Stimulated activated CD4-positive, alpha-beta T cell treated with anti-CD3 and anti-CD28 coated beads, Interleukin-4, amount 100 ng/mL, for 1 hour (primary cell): ENCODE results near the gene BLOC1S6.

ENCODE experiments used
- DNase-seq: peaks from one replicate; pipeline ENCODE4 v3.0.0-alpha.2; 2020

The BLOC1S6 gene

GRCh38 chr15:45588219-45588875 lies 1.2 kb downstream of the BLOC1S6 start:
- no peak for DNase-seq

GRCh38 chr15:45589256-45589655 lies 2.1 kb downstream of the BLOC1S6 start:
- no peak for DNase-seq

DNA sequence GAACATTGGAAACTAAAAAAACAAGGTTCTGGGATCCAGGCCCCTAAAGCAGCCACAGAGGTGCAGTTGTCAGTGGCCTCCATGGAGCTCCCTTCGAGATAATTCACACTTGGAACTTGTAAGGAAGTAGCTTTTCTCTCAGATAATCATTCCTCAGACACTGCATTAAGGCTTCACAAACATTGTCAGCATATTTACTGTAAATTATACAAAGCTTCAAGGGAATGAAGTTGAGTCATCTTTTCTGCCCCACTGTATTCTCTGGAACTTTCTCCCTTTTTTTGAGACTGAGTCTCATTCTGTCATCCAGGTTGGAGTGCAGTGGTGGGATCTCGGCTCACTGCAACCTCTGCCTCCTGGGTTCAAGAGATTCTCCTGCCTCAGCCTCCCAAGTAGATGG lies 7.1 kb downstream of the BLOC1S6 start:
- DNase-seq: no peak

GRCh38 chr15:45594835-45595530 lies 7.8 kb downstream of the BLOC1S6 start:
- DNase-seq: no peak

DNA sequence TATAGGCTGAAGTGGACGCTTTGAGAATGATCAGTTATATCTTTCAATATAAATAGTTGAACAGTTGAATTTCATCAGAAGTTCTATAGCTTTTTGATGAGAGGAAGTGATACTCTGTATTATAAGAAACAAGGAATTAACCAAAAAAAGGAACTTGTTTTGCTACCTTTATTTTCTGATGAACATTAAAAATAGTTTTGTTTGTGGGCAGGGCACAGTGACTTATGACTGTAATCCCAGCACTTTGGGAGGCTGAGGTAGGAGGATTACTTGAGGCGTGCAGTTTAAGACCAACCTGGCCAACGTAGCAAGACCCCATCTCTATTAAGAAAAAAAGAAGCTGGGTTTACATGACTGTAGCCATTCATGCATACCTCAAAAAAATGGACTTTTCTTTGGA lies 16.7 kb downstream of the BLOC1S6 start:
- no peak for DNase-seq

GRCh38 chr15:45604326-45604725 lies 17.1 kb downstream of the BLOC1S6 start:
- no peak for DNase-seq

DNA sequence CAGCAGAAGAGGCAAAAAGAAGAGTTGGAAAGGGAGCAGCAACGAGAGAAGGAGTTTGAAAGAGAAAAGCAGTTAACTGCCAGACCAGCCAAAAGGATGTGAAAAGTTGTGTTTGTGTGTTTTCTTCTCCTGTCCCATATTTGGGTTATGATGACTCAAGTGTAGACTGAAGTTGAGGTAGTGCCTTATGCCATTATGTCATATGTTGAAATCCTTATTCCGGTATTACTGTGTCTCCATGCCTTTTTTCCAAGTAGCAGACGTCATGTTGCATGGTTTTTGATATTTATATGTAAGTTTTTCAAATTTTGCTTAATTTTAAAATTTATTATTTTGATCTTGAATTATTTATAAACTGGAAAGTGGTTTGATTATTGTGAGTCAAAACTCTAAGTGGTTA lies 19.2 kb downstream of the BLOC1S6 start:
- DNase-seq: no peak

- no peak for DNase-seq
These were observed 19.7 kb downstream of the BLOC1S6 start for GRCh38 chr15:45606841-45607240.

- no peak for DNase-seq
These were observed 24.1 kb downstream of the BLOC1S6 start for GRCh38 chr15:45611305-45611704.

- no peak for DNase-seq
These were observed 25.7 kb downstream of the BLOC1S6 start for GRCh38 chr15:45612790-45613415.

- DNase-seq: no peak
These were observed 29.7 kb downstream of the BLOC1S6 start for GRCh38 chr15:45616901-45617323.

- DNase-seq: no peak
These were observed 31.6 kb downstream of the BLOC1S6 start for GRCh38 chr15:45618813-45619212.

DNA sequence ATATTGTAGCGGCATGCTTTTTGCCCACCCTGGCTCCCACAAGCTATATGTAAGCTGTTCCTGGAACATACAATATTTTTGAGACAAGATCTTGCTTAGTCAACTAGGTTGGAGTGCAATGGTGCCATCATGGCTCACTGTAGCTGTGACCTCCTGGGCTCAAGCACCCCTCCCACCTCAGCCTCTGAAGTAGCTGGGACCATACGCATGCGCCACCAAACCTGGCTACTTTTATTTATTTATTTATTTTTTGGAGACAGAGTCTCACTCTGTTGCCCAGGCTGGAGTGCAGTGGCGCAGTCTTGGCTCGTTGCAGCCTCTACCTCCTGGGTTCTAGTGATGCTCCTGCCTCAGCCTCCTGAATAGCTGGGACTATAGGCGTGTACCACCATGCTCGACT lies 41.0 kb downstream of the BLOC1S6 start:
- no peak for DNase-seq

DNA sequence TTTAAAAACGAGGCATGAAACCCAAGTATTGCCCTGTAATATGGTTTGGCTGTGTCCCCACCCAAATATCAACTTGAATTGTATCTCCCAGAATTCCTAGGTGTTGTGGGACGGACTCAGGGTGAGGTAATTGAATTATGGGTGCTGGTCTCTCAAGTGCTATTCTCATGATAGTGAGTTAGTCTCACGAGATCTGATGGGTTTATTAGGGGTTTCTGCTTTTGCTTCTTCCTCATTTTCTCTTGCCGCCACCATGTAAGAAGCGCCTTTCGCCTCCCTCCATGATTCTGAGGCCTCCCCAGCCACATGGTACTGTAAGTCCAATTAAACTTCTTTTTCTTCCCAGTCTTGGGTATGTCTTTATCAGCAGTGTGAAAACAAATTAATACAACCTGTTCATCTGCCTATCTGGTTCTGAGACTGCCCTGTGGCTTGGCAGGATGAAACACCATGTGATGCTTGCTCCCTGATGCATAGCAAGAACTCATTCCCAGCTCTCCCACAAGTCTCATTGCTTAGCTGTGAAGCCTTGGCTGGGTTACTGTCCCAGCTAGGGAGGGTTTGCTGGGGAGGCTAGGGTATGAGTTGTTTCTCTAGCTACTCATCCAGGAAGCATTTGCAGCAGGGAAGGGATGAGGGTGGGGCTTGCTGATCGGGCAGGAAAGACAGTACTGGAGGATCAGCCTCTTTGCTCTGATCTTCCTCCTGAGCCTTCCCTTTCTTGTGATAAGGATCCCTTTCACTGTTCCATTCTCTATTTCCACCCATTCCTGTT lies 43.9 kb downstream of the BLOC1S6 start:
- no peak for DNase-seq

DNA sequence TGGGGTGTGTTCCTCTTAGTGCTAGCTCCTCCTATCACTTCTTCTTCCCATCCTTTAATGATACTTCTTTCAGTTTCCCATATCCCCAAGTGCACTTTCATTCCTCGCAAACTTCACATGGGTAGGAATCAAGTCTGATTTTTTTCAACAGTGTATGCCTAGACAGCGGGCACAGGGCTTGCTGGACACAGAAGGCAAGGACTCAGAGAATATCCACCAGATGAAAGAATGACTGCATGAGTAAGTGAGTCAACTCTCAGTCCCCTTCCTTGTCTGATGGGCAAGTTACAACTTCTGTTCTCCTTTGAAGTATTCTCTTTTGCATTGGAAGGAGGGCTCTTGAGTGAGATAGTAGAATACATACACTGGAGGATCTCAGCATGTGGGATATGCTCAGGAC lies 44.6 kb downstream of the BLOC1S6 start:
- no peak for DNase-seq

- DNase-seq: peak; percentile 68
These were observed 47.4 kb downstream of the BLOC1S6 start, which contains the start of gene SQOR for GRCh38 chr15:45634432-45635190. Gene SQOR, plus strand, starts transcription at chr15:45635029. Its CDS starts 23,895 bp downstream, at chr15:45658924.

DNA sequence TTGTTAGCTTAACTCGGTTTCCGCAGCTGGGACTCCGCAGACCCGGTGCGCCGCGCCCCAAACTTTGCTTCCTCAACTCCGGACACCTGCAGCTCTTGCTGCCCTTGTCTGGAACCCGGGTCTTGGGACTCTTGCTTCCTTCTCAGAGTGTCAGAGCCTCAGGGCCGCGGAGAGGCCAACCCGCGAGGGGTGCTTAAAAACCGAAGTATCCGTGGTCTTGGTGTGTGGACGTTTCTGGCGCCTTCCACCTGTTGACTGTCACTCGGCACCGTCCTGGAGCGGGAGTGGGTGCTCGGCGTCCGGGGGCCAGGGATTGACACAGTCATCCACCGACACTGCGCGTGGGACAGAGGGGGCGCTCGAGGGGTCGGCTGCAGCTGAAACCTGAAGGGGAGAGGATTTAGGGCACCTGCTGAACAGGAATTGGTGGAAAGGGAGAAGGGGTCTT lies 48.0 kb downstream of the BLOC1S6 start:
- peak; percentile 67 for DNase-seq

GRCh38 chr15:45635763-45636292 lies 48.6 kb downstream of the BLOC1S6 start:
- no peak for DNase-seq

DNA sequence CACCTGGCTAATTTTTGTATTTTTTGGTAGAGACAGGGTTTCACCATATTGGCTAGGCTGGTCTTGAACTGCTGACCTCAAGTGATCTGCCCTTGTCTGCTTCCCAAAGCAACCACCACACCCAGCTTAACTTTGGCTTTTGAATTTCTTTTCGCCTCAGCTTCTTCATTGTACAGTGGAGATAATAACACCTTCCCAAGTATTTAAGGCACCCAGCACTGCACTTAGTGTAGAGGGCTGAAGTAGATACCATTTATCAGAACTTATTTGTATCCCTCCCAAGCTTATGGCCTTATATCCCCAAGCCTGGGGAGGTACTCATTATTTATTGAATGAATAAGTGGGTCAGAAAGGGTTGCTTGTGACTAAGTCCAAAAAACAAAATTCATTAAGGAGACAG lies 50.0 kb downstream of the BLOC1S6 start:
- DNase-seq: no peak

GRCh38 chr15:45637552-45638033 lies 50.4 kb downstream of the BLOC1S6 start:
- peak; percentile 44 for DNase-seq

DNA sequence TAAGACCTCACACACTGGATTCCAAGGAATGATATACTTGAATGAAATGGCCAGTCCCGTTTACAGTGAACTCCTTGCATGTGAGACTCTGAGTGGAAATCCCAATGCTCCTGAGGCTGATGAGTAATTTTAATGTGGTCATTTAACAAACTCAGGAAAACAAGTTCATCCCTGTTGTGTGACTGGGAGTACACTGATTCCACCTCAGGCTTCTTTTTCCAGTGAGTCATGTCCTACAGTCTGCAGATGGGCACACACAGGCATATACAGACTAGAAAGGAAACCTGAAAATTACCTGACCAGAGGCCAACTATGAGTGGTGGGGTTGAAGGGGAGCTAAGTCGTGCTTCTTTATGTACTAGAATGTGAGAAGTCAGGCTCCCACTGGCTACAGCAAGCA lies 53.4 kb downstream of the BLOC1S6 start:
- no peak for DNase-seq

DNA sequence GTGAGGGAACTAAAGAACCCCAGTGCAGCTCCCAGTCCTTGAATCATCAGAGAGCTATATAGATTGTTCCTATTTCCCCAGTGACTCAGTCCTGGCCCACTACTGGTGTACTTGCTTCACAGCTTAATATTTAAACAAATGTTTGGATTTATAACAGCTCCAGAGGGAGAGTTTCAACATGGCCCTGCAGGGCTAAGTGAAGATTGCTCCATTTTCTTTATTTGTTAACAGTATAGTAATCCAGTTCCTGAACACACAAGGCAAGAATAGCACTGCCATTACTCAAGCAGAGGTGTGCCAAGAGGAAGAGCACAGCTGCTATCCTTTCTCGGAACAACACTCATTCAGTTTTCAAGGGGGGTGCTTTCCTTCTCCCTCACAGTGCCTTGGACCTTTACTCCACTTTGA lies 54.2 kb downstream of the BLOC1S6 start:
- no peak for DNase-seq
